ENCODE data around the gene IQGAP1.

Gene IQGAP1

DNA sequence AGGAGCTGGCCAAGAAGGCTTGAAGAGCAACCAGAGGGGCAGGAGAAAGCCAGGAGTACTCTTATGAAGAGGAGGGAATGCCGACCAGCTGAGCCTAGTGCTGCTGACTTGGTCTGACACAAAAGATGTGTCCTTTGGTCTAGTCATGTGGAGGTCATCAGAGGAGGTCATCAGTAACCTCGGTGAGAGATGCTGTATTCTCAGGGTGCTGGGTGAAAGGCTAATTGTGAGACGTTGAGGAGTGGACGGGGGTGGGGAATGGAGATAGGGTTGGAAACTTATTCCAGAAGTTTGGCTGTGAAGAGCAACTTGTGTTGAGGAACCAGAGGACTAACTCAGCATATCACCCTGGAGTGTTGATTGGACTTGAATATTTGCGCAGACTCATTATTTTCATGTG lies 147.2 kb downstream of the IQGAP1 start:
- no peak overlapping the region for H3K4me3 ChIP-seq (ENCODE audit: low read depth, low read length)
- TF ChIP-seq, protein P1, sequence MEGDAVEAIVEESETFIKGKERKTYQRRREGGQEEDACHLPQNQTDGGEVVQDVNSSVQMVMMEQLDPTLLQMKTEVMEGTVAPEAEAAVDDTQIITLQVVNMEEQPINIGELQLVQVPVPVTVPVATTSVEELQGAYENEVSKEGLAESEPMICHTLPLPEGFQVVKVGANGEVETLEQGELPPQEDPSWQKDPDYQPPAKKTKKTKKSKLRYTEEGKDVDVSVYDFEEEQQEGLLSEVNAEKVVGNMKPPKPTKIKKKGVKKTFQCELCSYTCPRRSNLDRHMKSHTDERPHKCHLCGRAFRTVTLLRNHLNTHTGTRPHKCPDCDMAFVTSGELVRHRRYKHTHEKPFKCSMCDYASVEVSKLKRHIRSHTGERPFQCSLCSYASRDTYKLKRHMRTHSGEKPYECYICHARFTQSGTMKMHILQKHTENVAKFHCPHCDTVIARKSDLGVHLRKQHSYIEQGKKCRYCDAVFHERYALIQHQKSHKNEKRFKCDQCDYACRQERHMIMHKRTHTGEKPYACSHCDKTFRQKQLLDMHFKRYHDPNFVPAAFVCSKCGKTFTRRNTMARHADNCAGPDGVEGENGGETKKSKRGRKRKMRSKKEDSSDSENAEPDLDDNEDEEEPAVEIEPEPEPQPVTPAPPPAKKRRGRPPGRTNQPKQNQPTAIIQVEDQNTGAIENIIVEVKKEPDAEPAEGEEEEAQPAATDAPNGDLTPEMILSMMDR (IDR thresholded peaks at IDR 0.05; ENCODE audit: low read depth, low read length) = no peak

DNA sequence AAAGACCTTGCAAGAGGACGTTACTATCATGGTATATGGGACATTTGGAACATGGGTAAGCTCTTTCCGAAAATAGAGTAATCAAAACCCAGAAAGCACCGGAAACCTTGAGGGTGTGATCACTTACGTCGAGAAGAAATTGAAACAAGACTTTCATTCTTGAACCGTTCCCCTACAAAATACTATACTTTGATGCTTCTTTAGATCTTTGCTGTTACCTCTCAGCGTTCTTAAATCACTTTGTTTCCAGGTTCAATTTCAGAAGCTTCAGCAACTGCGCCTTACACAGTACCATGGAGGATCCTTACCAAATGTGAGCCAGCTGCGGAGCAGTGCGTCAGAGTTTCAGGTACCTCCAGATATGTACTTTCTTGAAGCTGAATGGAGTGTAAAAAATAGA lies 151.7 kb downstream of the IQGAP1 start:
- TF ChIP-seq, protein P1 (IDR thresholded peaks at IDR 0.05; ENCODE audit: low read depth, low read length) = no peak

DNA sequence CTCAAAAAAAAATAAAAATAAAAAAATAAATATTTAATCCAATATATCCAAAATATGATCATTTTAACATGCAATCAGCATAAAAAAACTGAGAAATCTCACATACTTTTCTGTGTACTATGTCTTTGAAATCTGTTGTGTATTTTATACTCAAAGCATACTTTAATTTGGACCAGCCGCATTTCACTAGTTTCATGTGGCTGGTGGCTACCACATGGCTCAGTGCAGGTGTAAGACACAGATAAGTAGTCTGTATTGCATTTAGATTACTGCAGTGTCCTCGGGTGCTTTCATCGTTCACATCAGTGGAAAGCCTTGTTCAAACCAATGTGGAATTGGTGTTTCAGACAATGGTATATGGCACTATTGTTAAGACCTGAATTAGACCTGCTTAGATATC lies 152.7 kb downstream of the IQGAP1 start:
- no peak overlapping the region for H3K4me3 ChIP-seq (ENCODE audit: low read depth, low read length)
- TF ChIP-seq, protein P1 (IDR thresholded peaks at IDR 0.05; ENCODE audit: low read depth, low read length) = no peak

More for the DNA sequence above, 151.7 kb downstream of the IQGAP1 start:
- H3K4me3 ChIP-seq (ENCODE audit: low read depth, low read length) = no peak overlapping the region

DNA sequence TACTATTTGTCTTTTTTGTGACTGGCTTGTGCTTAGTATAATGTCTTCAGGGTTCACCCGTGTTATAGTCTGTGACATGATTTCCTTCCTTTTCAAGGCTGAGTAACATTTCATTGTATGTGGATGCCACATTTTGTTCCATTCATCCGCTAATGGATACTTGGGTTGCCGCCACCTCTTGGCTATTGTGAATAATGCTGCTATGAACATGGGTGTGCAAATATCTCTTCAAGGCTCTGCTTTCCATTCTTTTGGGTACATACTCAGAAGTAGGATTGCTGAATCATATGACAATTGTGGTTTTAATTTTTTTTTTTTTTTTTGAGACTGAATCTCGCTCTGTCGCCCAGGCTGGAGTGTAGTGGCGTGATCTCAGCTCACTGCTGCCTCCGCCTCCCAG lies 157.1 kb downstream of the IQGAP1 start:
- no peak overlapping the region for H3K4me3 ChIP-seq (ENCODE audit: low read depth, low read length)

DNA sequence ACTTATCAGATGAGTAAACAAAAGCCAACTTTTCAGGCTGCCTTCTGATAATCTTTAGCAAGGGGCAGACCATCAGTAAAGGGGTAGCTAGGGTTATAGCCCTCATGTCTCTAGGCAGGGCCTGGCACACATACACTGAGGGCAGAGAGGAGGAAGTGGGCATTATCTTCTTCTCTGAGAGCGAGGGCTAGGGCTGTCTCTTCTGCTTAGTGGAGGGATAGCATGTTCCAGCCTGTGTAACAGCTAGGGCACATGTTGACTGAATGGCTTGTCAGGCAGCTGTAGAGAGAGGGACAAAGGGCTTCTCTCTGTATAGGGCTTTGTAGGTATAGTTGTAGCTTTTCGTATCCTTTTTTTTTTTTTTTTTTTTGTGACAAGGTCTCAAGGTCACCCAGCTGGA lies 159.5 kb downstream of the IQGAP1 start:
- TF ChIP-seq, protein P1 (IDR thresholded peaks at IDR 0.05; ENCODE audit: low read depth, low read length) = no peak
- no peak overlapping the region for H3K4me3 ChIP-seq (ENCODE audit: low read depth, low read length)

More for the DNA sequence above, 157.1 kb downstream of the IQGAP1 start:
- TF ChIP-seq, protein P1 (IDR thresholded peaks at IDR 0.05; ENCODE audit: low read depth, low read length) = no peak

DNA sequence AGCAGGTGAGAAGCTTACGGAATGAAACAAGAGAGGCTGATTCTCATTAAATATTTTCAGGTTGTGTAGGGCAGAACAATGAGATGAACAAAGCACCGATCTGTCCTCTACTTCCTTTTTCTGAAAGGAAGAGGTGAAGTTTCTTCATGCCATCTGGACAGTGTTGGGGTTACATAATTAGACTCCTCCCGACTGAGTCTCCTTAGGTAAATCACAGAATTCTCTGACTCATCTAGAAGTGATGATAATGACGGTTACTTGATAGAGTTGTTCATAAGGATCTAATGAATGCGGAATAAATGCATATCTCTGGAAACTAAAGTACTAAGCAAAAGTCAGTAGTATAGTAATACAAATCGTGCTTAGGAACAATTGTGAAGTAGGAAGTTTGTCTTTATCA lies 162.9 kb downstream of the IQGAP1 start:
- TF ChIP-seq, protein P1 (IDR thresholded peaks at IDR 0.05; ENCODE audit: low read depth, low read length) = no peak
- no peak overlapping the region for H3K4me3 ChIP-seq (ENCODE audit: low read depth, low read length)
